ENCODE results near the gene SERPINB3.

- TF ChIP-seq, protein P1, sequence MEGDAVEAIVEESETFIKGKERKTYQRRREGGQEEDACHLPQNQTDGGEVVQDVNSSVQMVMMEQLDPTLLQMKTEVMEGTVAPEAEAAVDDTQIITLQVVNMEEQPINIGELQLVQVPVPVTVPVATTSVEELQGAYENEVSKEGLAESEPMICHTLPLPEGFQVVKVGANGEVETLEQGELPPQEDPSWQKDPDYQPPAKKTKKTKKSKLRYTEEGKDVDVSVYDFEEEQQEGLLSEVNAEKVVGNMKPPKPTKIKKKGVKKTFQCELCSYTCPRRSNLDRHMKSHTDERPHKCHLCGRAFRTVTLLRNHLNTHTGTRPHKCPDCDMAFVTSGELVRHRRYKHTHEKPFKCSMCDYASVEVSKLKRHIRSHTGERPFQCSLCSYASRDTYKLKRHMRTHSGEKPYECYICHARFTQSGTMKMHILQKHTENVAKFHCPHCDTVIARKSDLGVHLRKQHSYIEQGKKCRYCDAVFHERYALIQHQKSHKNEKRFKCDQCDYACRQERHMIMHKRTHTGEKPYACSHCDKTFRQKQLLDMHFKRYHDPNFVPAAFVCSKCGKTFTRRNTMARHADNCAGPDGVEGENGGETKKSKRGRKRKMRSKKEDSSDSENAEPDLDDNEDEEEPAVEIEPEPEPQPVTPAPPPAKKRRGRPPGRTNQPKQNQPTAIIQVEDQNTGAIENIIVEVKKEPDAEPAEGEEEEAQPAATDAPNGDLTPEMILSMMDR (IDR thresholded peaks at IDR 0.05): no peak
- TF ChIP-seq EP300 (IDR thresholded peaks at IDR 0.05): no peak
Observed at GRCh38 chr18:63683890-63684289, 22.2 kb upstream of the SERPINB3 start.

Data from suprapubic skin (tissue), 3 donors.